Ovary (tissue), 3 donors: ENCODE results near the gene DBF4B.

Source experiments
- CTCF ChIP-seq, 3 donors: fragments of 450-650 bp in 2 of 3; fragments of 200-600 bp in 1 of 3; IDR thresholded peaks; one replicate each; pipeline versions ENCODE4 v1.5.1 to v1.8.0; 2016 to 2022; ENCODE audit warnings: antibody characterized with exemption in 3 of 3, mild to moderate bottlenecking in 1 of 3
- POLR2A ChIP-seq: fragments of 450-650 bp; IDR thresholded peaks from one replicate; pipeline ENCODE4 v1.6.1; 2017; ENCODE audit warnings: antibody characterized with exemption, mild to moderate bottlenecking, moderate library complexity
- donor health status: DM: no; HTN: no; CAD: no.

- no peak for TF ChIP-seq CTCF (IDR thresholded peaks at IDR 0.05)
- TF ChIP-seq POLR2A: no peak
These were observed 36.8 kb downstream of the DBF4B start for GRCh38 chr17:44745301-44745700.
